ENCODE measurements around the gene LIPC.
"Not testable (repeated sequence)": the region's sequence is repeated elsewhere in the genome, so short reads cannot be mapped to it uniquely, and the experiment has no call there.

Gene LIPC

DNA sequence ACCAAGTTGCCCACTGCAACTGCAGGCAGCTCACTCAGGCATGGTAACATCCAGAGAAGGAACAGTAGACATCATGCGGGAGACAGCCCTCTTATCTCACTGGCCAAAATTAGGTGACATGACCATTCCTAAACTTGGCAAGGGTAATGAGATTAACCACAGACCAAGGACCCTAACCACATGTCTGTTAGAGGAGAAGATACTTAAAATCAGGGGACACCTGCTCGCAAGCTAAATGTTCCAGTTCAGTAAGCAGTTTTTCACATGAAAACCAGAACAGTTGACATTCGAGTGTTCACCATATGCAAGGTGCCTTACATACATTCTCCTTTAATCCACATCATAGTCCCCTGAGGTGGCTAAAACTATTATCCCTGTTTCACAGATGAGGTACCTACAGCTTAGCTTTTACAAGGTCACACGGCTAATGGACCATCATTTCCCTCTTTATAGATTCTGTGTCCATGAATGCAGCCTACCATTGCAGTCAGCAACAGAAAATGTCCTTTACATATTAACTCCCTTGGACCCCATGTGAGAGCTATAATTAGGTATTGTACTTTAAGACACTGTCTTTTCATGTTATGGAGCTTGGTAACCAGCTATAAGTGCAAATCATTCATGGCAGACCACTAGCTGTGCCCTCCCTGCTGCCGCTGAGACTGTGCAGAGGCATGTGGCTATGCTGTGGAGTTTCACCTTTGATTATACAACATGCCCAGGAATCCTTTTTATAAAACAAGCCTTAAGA lies 154.1 kb downstream of the LIPC start:
- no peak for DNase-seq (ENCODE audit: low read depth)

DNA sequence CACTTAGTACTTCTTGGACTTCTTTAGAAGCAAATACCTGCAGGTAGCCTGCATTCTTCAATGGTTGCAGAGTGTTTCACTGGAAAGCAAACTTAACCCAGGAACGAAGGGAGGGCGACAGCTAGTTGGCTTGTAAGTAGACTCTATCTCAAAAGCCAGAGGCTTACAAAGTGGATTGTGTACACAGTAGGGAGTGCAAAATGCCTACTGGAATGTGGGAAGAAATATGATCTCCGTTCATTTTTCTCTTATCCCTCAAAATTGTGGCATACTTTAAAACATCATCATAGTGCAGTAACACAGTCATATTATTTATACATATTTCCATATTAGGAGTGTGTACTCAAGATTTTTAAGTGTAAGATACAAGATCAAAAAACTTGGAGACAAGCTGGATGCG lies 155.7 kb downstream of the LIPC start:
- no peak for DNase-seq (ENCODE audit: low read depth)

DNA sequence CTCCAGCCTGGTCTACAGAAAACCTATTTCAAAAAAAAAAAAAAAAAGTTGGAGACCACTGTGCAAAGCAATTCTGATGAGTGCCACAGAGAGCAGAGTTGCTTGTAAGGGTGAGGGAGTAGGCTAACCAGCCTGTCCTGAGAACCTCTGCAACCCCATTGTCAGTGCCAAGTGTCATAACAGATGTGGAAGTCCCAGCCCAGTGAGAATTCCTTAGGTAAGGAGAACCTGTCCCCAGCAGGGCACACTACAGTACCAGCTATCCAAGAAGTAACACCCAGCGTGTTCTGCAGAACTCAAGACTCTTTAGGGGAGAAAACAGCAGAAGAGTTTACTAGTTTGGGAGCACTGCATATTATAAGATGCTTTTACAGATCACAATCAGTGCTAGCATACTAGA lies 156.3 kb downstream of the LIPC start:
- no peak for DNase-seq (ENCODE audit: low read depth)

DNA sequence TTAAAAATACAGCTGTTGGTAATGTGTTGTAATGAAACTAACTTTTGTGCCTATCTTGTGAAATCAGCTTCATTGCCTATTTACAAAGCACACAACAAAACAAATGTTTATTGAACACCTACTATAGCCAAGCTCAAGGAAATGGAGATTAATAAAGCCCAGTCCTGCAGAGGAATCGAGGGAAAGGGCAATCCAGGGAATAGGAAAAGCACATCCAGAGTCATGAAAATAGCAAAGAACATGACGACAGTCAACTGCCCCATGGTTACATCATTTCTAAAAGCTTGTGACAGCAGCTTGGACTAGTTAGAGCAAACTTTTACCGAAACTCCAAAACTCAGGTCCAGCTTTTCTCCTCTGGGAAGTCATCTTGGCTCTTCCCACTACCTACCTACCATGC lies 157.3 kb downstream of the LIPC start:
- DNase-seq (ENCODE audit: low read depth) = no peak

DNA sequence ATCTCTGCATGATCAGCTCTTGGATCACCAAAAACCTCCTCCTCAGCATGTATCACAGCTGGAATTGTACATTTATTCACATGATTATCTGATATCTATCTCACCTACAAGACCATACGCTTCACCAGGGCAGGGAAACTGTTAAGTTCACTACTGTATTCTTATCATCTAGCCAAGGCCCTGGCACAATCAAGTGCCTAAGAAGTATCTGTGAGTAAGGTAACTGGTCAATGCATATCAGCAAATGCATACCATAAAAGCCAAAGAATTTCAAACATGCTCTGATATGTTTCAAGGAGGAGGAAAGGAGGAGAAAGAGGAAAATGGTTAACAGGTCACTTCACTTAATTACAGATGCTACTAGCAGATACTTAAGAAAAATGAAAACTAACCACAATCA lies 158.4 kb downstream of the LIPC start:
- no peak for DNase-seq (ENCODE audit: low read depth)

DNA sequence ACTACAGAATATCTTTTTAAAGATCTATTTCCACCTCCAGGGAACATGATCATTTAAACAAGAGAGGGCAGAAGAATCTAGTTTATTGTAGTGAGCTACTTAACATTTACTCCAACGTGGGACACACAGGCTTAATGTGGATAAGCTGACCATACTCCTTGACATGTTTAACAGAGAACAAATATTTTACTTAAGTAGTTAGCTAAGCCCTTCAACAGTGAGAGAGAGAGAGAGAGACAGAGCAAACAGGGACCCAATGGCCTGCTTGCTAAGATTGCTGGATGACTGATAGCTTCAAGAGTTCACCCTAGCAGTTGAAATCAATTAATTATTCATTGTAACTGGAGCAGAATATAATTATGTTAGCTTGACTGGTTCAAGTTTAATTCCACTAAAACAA lies 159.1 kb downstream of the LIPC start:
- DNase-seq (ENCODE audit: low read depth) = no peak

DNA sequence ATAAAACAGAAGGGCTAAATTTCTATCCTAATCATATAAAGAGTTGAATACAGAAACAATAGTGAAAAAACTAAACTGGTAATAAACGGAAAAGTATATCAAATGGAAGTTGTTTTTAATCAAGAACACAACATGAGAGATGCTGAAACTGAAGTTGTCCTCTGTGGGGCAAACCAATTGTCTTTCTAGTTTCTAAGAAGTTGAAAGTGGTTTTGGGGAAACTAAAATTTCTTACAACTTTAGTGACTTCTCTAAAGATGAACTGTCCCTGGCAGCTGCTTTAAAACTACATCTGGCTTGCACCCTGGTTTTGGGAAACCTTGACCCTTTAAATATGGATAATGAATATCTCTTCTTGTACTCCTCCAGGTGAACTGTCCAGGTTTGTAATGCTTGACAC lies 162.1 kb downstream of the LIPC start:
- no peak for DNase-seq (ENCODE audit: low read depth)

DNA sequence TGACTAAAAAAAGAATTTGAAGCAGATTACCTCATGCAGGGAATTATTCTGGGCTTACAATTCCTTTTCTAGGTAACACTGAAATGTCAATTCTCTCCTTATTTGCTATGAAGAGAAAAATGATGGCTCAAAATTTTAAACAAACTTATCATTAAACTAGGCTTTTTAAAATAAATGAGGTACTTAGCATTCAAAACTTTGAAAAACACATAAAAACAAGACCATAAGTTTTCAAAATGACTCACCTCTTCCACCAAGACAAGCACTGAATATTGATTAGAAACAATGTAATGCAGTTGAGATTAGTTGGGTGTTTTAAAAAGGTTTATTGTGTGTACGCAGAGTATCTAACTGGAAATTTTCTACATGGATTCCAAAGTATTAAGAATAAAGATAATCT lies 163.1 kb downstream of the LIPC start:
- DNase-seq (ENCODE audit: low read depth) = no peak

DNA sequence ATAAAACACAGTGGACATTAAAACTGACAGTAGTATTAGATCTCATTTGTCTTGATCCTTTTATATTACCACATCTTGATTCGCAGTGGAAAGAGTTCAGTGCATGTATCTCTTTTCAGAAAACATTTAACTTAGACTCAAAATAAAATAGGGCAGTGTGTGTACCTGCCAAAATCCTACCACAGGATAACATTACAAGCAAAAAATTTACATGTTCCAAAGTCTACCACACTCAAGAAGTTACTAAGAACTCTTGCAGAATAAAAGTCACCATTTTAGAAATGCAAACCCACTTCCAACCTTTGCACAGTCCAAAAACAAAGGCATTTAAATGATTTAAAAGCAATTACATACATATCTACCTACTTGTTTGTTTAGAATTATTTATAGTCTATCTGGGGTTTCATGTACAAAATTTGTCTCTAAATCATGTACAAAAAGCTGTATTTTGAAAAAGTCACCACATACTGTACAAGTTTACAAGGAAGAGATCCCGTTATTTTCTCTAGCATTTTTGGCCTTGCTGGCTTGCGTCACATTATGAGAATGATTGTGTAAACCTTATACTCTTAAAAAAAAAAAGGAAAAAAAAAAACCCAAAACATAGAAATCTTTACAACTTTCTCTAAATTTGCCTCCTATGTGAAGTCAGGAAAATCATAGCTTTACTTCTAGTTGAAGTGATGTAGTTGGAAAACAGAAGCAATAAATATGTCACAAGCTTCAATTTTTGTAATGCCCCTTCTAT lies 163.9 kb downstream of the LIPC start:
- DNase-seq (ENCODE audit: low read depth) = no peak

DNA sequence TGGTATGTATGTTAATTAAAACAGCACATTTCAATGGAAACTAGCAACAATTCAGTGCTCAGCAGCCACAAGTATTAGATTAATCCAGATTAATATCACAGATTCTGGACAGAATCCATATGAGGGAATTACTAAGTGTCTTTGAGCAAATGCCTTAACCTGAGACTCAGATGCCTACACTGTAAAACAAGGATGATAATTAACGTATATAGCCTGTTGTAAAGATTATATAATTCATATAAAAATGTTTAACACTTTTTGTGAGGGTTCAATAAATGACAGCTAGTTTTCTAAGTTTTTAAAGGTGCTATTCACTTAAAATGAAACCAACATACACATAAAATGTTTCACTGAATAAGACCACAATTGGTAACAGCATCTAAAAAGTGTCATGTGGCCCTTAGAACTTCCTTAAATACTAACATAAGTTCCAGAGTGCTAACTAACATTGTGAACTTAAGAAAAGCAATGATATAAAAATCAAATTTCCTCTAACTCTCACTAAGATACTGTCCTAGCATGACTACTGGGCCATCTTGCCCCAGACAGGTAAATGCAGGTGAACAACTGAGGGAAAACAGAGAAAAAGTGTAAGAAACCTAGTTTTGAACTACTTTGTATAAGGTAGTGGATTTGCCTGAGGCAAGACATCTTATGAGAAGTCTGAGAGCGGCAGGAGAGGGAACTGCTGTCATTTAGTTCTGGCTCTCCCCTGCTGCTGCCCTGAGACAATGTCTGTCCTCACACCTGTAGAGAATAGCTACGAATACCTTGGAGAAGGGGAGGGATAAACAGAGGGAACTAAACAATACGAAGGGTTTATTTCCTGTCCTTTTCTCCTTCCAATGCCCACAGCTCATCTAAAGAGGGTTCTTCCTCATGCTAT lies 166.4 kb downstream of the LIPC start:
- DNase-seq (ENCODE audit: low read depth) = no peak

DNA sequence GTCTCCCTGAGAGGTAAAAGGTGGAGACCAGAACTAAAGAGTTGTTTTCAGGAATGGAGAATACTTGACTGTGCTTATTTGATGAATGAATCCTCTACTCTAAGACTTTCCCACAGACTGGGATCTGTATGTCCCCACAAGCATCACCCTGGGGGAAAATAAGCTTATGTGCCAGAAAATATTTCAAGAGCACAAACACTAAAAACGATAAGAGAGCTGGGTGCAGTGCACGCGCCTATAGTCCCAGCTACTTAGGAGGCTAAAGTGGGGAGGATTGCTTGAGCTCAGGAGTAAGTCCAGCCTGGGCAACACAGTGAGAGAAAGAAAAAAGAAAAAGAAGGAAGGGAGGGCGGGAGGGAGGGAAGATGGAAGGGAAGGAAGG lies 167.0 kb downstream of the LIPC start:
- DNase-seq (ENCODE audit: low read depth) = no peak

DNA sequence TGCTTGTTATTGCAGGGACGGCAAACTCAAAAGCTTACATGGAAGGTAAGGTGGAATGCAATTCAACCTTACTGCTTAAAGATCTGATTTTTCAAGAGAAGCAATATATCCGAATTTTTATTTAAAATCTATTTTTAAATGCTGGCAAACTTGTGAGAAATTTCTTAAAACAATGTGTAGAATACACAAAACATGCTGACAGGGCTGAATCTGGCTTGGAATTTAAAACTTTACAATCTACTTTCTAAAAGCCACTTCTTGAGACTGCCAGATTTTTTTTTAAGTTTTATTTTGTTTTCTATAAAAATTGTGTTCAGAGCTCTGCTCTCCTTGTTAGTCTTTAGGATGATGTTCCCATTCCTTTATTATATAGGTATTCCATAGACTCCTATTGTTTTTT lies 171.0 kb downstream of the LIPC start:
- DNase-seq (ENCODE audit: low read depth) = no peak

DNA sequence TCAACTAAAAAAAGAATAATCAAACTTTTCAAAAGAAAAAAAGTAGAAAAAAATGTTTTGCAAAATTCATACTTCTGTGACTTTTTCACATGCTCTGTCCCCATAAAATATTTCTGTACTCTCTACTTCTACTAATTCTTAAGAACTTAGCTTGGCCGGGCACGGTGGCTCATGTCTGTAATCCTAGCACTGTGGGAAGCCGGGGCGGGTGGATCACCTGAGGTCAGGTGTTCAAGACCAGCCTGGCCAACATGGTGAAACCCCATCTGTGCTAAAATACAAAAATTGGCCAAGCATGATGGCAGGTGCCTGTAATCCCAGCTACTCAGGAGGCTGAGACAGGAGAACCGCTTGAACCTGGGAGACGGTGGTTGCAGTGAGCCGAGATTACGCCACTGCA lies 172.1 kb downstream of the LIPC start:
- DNase-seq (ENCODE audit: low read depth) = not testable (repeated sequence)

DNA sequence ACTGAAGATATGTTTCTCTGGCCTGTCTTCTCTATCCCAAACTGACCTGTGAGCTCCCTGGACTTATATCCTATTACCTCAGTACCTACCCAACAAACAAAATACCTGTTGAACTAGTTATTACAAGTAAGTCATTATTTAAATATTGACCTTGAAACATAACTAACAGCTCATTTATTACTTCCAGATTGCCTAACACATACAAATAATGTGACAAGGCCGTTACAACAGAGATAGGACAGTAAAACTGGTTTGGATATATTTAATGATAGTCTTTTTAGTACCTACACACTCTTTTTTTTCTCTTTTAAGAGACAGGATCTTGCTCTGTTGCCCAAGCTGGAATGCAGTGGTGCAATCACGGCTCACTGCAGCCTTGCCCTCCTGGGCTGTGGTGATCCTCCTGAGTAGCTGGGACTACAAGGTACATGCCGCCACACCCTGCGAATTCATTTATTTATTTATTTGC lies 172.7 kb downstream of the LIPC start:
- DNase-seq (ENCODE audit: low read depth) = no peak

DNA sequence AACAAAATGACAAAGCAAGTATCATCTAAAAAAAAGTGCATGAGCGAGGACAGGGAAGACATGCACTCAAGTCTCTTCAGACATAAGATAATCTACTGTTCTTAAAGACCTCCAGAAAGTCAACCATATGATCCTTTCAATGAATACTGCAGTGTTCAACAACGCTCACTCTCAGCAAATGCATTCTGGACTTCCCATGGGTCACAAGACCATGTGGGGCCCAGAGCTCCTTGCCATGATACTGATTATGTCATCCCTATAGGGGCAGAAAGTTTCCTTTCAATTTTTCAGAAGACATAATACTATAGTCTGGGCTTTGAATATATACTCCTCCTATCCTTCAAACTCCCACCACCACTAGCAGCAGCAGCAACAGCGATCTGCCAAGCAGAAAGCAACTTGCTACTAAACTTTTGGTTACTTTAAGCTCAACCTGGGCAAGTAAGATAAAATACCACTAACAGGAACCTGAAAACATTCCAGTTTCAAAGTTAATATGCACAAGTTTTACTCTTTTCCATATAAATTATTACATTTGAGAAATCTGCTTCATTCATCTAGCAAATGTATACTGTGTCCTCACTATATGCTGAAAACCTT lies 174.2 kb downstream of the LIPC start:
- DNase-seq (ENCODE audit: low read depth) = no peak

DNA sequence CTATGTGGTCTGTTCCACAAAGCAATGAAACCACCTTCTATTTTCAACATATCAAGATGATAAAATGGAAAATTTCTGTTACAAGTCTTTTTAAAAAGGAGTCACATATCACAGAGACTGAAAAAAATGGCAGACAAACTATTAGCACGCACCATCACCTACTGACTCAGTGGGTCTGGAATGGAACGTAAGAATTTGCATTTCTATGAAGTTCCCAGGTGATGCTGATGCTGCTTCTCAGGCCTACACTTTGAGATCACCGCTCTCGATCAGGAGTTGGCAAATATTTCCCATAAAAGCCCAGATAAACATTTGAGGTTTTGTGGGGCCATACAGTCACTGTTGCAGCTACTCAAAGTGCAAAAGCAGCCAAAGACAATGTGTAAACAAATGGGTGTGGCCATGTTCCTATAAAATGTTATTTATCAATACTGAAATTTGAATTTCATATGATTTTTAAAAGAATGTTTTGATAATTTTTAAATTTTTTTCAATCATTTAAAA lies 174.8 kb downstream of the LIPC start:
- DNase-seq (ENCODE audit: low read depth) = no peak

DNA sequence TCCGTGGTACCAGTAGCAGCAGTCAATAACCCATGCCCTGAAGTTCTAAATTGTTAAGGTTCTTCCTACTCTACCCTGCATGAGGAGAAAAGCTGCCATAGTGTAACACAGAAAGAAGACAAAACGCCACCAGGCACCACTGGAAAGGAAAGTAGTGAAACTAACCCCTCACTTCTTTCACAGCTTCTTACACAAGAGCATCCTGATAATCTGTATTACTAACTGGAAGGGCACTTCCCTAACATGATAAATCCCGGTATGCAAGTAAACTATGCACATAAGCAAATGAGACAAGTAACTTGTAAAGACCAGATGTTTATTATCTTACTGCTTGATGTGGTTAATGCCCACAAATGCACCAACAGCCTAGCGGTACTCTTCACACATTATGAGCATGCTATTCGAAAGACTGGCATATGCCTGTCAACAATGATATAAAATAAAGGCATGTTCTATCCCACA lies 176.4 kb downstream of the LIPC start:
- no peak for DNase-seq (ENCODE audit: low read depth)

DNA sequence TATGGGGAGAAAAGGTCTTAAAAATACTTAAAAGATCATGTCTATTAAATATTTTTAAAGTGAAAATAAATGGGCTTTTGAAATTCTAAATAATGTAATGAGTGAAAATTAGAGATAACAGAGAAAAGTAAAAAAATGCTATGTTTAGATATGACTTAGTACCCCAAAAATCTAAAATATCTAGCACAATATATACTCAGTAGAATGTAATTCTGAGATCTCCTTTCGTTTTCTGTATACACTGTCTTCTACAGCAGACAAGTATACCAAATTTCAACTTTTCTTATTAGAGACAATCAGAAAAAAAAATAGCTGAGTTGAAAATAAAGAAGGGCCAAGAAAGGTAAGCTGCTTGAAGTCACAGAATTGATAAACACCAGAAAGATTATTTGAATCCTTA lies 176.9 kb downstream of the LIPC start:
- DNase-seq (ENCODE audit: low read depth) = no peak

DNA sequence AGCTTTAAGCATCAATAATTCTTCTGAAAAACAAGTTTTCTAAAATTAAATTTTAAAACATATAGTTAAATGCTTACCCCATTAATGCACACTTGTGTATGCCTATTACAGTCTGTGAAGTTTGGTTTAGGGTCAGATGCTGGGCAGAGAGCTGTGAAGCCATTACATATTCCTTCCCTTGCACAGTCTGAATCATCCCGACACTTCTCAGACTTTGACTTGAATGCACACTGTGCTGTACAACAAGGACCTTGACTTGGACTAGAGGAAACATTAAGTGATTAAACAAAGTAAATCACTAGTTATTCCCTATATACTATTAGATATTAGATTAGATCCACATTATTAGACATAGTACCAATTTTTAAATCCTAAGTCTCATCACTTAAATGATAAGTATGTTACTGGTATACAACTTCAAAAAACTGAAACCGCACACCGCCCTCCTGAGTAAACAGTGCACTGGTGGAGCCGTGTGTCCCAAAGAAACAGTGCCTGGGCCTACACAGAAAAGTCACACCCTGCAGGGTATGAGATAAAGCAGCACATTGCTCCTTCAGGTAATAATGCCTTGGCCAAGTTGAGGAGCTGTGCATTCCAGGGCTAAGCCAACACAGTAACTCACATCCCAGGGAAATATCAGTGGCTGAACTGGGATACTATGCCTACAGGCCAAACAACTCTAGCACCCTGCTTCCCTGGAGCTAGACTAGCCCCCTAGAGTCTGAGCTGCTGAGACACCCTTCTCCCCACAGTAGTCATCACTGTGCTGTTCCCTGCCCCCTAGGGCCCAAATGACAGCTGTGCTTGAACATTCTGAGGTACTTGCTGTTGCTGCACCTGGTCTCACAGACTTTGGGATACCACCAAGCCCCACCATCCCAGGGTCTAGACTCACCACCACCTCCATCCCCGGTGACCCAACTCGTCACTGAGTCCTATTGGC lies 180.2 kb downstream of the LIPC start:
- DNase-seq (ENCODE audit: low read depth) = no peak

DNA sequence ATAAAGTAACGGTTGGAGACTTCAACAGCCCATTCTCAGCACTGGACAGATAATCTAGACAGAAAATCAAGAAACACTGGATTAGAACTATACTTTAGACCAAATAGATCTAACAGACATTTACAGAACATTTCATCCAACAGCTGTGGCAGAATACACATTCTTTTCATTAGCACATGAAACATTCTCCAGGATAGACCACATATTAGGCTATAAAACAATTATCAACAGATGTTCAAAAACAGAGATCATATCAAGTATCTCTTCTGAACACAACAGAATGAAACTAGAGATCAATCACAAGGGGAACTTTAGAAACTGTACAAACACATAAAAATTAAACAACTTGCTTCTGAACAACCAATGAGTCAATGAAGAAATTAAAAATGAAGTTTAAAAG lies 184.4 kb downstream of the LIPC start:
- DNase-seq (ENCODE audit: low read depth) = no peak

Measured in fibroblast of the conjunctiva (primary cell).